GM19455 (cell line): Measurements from ENCODE around the gene CEP112.
"Not testable (repeated sequence)": the region's sequence is repeated elsewhere in the genome, so short reads cannot be mapped to it uniquely, and the experiment has no call there.

Experiments used
- ATAC-seq: cut with Tn5 transposase; IDR thresholded peaks from one replicate; pipeline ENCODE4 v1.9.1; 2021; ENCODE audit not compliant: unreplicated experiment

Gene CEP112

DNA sequence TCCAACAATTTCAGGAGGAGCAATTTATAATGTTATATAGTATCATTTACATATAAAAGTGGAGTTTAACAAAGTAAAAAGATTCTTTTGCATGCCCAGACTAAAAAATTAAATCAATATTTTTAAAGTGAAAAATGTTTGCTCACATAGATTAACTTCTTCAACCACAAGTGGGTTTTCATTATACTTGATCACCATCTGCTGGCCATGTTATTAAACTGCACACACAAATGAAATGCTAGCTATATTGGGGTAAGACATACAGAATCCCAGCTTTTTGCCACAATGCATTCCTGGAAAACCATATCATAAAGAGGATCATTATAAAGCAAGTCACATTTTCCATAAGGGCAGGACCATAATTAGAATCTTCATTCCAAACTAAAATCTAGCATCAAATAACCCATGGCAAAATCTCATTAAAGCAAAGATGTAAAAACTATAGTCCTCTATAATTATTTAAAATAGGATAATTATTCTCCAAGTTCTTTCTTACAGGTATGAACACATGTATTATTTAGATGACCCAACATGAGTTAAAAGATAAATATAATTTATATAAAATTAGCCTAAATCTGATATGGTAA lies 26.3 kb downstream of the CEP112 start:
- no peak for ATAC-seq

DNA sequence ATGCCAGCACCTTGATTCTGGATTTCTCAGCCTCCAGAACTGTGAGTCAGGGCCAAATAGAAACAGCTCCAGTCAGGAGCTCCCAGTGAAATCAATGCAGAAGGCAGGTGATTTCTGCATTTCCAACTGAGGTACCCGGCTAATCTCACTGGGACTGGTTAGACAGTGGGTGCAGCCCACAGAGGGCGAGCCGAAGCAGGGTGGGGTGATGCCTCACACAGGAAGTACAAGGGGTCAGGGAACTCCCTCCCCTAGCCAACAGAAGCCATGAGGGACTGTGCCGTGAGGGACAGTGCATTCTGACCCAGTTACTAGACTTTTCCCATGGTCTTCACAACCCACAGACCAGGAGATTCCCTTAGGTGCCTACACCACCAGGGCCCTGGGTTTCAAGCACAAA lies 36.9 kb downstream of the CEP112 start:
- ATAC-seq = not testable (repeated sequence)

DNA sequence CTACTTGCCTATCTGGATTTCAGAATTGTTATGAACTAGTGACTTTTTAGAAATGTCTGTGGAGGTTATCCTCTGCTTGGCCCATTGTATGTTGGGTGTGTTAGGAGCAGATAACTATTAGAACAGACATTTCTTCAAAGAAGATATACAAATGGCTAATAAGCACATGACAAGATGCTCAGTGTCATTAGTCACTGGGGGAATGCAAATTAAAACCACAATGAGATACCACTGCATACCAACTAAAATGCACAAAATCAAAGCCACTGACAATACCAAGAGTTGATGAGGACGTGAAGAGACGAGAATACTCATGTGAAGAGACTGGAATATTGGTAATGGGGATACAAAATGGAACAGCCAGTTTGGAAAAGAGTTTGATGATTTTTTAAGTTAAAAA lies 39.2 kb downstream of the CEP112 start:
- no peak for ATAC-seq

- ATAC-seq = no peak
Observed at GRCh38 chr17:66150708-66151107, 41.2 kb downstream of the CEP112 start.

- no peak for ATAC-seq
Observed at GRCh38 chr17:66149562-66149961, 42.4 kb downstream of the CEP112 start.

GRCh38 chr17:66146394-66146793 lies 45.5 kb downstream of the CEP112 start:
- no peak for ATAC-seq

DNA sequence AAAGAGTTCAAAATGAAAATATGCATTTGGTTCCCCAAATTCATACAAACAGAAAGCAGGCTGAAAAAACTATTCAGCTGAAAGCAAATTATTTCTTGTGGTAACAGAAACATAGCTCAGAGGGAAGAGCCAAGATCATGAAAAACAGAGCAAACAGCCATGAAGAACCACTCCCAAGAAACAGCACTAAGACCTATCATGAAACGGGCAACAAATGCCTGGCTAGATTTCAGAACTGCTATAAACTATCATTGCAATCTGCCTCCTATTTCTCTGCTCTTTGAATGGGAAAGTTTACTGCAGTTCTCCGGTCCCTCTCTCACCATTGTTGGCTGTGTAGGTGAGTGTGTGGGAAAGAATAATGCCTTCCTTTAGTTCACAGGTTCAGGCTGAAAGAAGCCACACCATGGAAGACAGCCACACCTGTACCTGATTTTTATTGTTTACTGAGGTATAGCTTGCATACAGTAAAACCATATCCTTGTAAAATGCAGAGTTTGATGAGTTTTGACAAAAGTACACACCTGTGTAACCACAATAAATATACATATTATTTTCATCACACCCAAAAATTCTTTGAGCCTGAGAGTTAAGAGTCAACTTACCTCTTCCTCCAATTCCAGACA lies 48.2 kb downstream of the CEP112 start:
- ATAC-seq = no peak

DNA sequence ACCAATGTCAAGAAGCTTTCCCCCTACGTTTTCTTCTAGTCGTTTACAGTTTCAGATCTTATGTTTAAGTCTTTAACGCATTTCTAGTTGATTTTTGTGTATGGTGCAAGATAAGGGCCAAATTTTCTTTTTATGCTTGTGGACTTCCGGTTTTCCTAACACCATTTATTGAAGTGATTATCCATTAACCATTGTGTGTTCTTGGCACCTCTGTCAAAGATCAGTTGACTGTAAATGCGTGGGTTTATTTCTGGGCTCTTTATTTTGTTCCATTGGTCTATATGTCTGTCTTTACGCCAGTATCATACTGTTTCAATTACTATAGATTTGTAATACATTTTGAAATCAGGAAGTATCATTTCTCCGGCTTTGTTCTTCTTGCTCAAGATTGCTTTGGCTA lies 49.5 kb downstream of the CEP112 start:
- ATAC-seq = no peak

DNA sequence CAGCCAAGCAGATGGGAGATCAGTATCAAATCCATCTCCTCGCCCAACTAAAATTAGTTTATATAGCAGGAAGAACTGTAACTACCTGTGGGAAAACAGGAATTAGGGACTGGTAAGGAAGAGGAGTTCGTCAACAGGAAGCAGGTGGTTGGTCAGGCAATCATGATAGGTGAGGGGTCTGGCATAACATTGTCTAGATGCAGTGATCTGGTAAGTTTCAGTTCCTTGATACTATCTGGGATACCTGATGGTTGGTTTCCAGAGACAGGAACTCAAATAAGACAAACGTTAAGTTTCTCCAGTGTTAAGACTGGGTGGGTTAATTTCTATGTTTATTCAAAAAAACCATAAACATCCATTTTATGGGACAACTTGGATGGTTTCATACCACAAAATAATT lies 53.8 kb downstream of the CEP112 start:
- ATAC-seq = no peak

DNA sequence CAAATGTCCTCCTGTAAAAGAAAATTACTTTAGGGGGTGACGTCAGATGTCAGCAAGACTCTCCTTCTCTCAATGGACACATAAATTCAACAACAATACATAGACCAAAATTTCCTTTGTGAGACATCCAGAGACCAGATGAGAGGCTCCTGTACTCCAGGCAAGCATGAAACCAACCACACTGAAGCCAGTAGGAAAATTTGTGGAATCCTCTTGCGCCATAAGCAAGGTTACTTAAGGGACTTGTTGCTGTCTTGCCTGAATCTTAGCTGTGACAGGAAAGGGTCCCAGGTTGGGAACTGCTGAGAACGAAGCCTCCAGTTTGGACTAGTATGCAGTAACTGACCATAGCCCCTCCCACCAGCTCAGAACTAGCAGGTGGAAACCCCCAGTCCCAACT lies 56.0 kb downstream of the CEP112 start:
- ATAC-seq = no peak

- ATAC-seq = no peak
Observed at GRCh38 chr17:66135219-66135618, 56.7 kb downstream of the CEP112 start.

GRCh38 chr17:66129759-66130158 lies 62.2 kb downstream of the CEP112 start:
- ATAC-seq = no peak

GRCh38 chr17:66126231-66126630 lies 65.7 kb downstream of the CEP112 start:
- no peak for ATAC-seq

DNA sequence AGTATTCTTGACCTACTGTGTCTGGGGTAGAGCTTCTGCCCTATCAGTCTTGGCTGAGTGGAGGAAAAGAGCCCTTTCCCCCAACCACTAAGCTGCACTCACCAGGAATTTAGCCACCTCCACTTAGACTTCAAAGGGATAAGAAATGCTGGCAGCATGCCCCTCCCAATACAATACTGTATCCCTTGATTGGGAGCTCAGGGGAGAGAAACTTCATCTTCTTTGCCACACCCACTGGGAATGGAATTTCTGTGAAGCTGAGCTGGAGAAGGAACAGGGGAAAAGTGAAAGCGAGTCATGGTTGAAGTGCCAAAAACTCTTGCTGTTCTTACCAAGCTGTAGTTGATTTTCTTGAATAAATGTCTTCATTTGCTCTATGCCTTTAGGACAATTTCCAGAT lies 68.8 kb downstream of the CEP112 start:
- ATAC-seq = no peak

- ATAC-seq = no peak
Observed at GRCh38 chr17:66115246-66115645, 76.7 kb downstream of the CEP112 start.

GRCh38 chr17:66114609-66115008 lies 77.3 kb downstream of the CEP112 start:
- ATAC-seq = no peak

DNA sequence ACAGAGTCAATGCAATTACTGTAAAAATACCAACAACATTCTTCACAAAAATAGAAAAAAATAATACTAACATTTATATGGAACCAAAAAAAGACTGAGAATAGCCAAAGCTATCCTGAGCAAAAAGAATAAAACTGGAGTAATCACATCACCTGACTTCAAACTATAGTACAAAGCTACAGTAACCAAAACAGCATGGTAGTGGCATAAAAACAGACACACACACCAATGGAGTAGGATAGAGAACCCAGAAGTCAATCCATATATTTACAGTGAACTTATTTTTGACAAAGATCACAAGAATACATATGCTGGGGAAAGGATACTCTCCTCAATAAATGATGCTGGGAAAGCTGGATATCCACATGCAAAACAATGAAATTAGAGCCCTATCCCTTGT lies 84.2 kb downstream of the CEP112 start:
- ATAC-seq = no peak

GRCh38 chr17:66098040-66098439 lies 93.9 kb downstream of the CEP112 start:
- ATAC-seq = no peak

DNA sequence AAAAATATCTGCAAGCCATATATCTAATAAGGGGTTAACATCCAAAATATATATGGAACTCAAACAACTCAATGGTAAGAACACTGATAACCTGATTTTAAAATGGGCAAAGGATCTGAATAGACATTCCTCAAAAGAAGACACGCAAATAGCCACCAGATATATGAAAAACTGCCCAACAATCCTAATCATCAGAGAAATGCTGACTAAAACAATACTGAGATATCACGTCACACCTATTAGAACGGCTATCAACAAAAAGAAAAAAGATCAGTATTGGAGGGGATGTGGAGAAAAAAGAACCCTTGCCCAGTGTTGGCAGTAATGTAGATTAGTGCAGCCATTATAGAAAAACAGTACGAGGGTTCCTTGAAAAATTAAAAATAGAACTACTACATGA lies 97.2 kb downstream of the CEP112 start:
- no peak for ATAC-seq

DNA sequence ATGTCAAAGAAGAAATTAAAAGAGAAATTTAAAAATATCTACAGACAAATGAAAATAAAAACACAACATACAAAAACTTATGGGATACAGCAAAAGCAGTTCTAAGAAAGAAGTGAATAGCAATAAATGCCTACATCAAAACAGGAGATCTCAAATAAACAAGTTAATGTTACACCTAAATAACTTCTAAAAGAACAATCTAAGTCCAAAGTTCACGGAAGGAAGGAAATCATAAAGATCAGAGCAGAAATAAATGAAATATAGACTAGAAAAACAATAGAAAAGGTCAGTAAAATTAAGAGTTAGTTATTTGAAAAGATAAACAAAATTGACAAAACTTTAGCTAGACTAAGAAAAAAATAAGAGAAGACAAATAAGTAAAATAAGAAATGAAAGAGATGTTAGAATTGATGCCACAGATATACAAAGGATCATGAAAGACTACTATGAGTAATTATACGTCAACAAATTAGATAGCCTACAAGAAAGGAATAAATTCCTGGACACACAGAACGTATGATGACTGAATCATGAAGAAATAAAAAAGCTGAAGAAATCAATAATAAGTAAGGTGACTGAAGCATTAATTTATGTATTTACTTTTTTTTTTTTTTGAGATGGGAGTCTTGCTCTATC lies 100.4 kb downstream of the CEP112 start:
- ATAC-seq = no peak

GRCh38 chr17:66089764-66090163 lies 102.2 kb downstream of the CEP112 start:
- ATAC-seq = no peak

DNA sequence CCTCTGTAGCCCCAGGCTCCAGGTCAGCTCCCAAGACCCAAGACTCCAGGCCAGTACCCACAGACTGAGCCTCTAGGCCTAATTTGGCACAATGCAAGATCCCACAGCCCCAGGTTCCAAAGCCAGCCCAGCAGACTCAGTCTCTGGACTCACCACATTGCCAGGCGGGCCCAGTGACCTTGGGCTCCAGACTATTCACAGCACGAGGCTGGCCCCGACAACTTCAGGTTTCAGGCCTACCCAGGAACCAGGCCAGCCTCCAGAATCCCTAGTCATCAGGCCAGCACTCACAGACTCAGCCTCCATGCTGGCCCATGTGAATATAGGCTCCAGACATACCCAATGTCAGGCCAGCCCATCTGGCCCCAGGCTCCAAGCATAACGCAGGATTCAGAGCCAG lies 103.8 kb downstream of the CEP112 start:
- ATAC-seq = no peak

- ATAC-seq = no peak
Observed at GRCh38 chr17:66087073-66087472, 104.9 kb downstream of the CEP112 start.
